ENCODE measurements around the gene FAAH. TPM values are rescaled to one million over a fixed set of nuclear protein-coding genes. Genes with fewer than 3 reads are reported as not detected.
A peak's percentile ranks its signal among the peaks of the same experiment; 100 is the strongest.

The FAAH gene
- total RNA-seq, 2 donors from 2014 or later, result 2.2 to 2.4 TPM

GRCh38 chr1:46444466-46444865 lies 50.3 kb downstream of the FAAH start:
- intact Hi-C loops (cut with DNase I), result no loop called here
- DNase-seq (ENCODE audit: low spot score), result no peak

- intact Hi-C loops (cut with DNase I), result loop anchor here in 1 of 2 donors (5.0 kb wide), 1 partner anchor 86 kb away; no protein-coding TSS in a partner anchor
- DNase-seq (ENCODE audit: low spot score), result no peak
These were observed 51.7 kb downstream of the FAAH start for GRCh38 chr1:46445773-46446256.

- peak; percentile 94 for DNase-seq (ENCODE audit: low spot score)
- intact Hi-C loops (cut with DNase I), result loop anchor here in 1 of 2 donors (5.0 kb wide), 1 partner anchor 85 kb away; no protein-coding TSS in a partner anchor
These were observed 52.8 kb downstream of the FAAH start for GRCh38 chr1:46446646-46447498.

- intact Hi-C loops (cut with DNase I), result loop anchor here (1.0 to 5.0 kb wide), 2 partner anchors 80 to 85 kb away; no protein-coding TSS in a partner anchor
- DNase-seq (ENCODE audit: low spot score), result no peak
These were observed 53.5 kb downstream of the FAAH start for GRCh38 chr1:46447499-46448108.

DNA sequence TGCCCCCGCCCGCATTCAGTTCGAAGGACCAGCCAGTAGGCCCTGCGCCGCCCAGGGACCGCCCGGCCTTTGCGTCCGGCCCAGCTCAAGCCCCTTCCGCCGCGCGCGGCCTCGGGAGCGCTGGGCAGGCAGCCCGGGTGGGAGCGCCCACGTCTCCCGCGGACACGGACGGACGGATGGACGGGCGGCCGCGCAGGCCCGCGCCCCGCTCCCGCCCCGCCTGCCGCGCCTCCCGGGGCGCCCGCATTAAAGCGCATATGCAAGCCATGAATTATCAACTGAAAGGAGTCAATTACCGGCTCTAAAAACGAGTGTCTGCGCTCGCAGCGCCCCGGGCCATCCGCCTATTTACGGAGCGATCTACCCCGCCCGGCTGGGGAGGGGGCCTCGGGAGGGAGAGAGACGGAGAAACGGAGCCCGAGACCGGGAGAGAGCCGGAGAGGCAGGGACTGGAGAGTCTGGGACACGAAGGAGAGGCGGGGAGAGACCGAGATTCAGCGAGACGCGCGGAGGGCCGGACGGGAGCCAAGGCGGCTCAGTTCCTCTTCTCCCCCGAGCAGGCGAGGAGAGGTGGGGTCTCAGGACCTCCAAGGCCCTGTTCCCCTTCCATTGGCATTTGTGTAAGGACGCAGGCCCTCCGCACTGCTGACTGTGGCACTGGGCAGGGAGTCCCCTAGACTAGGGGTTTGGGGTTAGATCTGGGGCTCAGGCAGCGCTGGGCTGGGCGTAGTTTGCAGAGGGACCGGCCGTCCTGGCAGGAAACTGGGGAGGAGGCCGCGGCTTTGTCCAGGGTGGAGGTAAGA lies 54.2 kb downstream of the FAAH start:
- intact Hi-C loops (cut with DNase I), result loop anchor here (1.0 to 5.0 kb wide), 2 partner anchors 79 to 84 kb away; no protein-coding TSS in a partner anchor
- DNase-seq (ENCODE audit: low spot score), result no peak

DNA sequence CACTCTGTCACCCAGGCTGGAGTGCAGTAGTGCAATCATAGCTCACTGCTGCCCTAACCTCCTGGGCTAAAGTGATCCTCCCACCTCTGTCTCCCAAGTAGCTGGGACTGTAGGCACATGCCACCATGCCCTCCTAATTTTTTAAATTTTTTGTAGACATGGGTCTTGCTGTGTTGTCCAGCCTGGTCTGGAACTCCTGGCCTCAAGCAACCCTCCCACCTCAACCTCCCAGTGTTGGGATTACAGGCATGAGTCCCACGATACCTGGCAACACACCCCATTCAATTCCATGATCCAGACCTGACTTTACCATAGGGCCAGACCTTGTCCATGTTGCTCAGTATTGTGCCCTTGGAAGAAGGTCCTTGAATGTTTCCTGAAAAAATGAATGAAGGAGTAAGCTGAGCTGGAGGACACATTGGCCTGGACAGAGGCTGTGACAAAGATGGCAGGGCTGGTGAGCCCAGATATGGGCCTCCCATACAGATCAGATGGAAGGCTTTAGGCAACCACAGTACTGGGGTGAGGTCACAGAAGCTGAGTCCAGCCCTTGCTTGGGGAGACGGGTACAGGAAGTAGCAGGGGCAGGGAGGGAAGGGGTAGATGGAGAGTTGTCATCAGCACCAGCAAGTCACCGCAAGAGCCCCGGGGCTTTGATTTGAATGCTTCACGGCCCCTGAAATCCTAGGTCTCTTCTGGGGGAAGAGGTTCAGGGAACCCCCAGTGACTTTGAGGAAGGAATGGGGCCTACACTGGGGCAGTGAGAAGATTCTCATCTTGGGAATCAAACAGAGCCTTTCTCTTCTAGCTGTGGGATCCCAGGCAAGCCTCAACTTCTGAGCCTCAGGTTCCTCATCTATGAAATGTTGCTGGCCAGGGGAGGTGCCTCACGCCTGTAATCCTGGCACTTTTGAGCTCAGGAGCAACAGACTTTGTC lies 55.4 kb downstream of the FAAH start:
- intact Hi-C loops (cut with DNase I), result loop anchor here in 1 of 2 donors (5.0 kb wide), 1 partner anchor 83 kb away; no protein-coding TSS in a partner anchor
- DNase-seq (ENCODE audit: low spot score), result no peak

DNA sequence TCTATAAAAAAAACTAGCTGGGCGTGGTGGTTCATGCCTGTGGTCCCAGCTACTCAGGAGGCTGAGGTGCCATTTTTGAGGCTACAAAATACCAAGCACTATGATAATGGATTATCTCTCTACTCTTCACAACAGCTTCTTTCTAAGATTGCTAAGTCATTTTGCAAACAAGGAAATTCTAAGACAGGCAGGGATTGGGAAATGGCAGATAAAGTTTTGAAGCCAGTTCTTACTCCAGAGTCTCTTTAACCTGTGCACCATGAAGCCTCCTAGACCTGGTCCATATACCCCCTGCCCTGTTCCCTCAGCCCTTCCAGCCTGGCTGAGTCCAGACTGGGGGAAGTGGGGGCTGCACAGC lies 56.0 kb downstream of the FAAH start:
- intact Hi-C loops (cut with DNase I), result no loop called here
- DNase-seq (ENCODE audit: low spot score), result no peak

DNA sequence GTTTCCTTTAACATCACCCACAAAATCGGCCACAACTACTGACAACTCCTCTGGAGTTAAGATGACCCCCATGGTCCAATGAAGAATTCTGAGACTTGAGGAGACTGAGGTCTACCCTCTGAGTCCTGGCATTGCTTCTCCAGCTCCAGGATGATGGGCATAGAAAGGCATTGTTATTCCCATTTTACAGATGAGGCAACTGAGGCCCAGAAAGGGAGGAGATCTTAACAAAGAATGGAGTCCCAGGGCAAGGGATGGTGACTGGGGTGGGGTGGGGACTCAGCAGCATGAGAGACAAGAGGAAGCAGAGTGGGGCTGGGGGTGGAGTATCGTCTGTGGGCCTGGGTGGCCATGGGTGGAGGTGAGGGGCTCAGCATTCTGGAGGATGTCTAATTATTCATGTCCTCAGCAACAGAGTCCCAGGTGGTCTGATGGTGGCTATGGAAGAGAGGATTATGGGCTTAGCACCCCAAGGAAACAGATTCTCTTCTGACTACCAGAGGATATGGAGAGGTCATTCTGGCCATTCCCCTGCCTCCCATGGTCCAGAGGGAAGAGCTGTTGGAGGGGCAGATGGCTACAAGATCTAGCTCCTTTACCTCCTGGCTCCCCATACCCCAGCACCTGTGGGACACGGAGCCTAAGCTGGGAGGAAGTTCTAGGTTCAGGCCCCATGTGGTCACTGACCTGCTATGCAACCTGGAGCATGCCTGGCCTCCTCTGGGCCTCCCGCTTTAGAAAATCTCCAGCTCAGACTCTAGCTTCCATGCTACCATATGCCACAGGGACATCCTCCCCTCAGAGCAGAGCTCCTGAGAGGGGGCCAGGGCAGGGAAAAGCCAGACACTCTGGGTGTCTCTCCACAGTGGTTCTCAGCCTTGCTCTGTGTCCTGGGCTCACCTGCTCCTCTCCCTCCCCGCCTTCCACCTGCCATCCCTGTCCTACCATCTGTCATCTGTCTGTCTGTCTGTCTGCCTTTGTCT lies 58.1 kb downstream of the FAAH start:
- intact Hi-C loops (cut with DNase I), result no loop called here
- DNase-seq (ENCODE audit: low spot score), result no peak

- intact Hi-C loops (cut with DNase I), result no loop called here
- DNase-seq (ENCODE audit: low spot score), result no peak
These were observed 58.8 kb downstream of the FAAH start for GRCh38 chr1:46452931-46453325.

DNA sequence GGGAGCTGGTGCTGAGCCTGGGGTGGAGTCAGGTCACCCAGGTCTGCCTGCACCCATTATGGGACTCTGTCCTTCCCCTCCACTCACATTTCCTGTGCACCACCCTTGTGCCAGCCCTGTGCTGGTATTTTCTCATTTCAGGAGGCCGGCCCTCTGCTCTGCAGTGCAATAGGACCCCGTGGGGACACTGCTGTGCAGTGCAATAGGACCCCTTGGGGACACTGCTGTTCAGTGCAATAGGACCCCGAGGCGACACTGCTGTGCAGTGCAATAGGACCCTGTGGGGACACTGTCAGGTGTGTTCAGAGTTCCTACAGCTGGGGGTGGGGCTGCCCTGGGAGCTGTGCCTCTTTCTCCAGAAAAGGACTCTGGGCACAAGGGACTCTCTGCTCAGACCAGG lies 59.3 kb downstream of the FAAH start:
- no peak for DNase-seq (ENCODE audit: low spot score)
- intact Hi-C loops (cut with DNase I), result no loop called here

GRCh38 chr1:46455951-46456350 lies 61.8 kb downstream of the FAAH start:
- no peak for DNase-seq (ENCODE audit: low spot score)
- intact Hi-C loops (cut with DNase I), result no loop called here

DNA sequence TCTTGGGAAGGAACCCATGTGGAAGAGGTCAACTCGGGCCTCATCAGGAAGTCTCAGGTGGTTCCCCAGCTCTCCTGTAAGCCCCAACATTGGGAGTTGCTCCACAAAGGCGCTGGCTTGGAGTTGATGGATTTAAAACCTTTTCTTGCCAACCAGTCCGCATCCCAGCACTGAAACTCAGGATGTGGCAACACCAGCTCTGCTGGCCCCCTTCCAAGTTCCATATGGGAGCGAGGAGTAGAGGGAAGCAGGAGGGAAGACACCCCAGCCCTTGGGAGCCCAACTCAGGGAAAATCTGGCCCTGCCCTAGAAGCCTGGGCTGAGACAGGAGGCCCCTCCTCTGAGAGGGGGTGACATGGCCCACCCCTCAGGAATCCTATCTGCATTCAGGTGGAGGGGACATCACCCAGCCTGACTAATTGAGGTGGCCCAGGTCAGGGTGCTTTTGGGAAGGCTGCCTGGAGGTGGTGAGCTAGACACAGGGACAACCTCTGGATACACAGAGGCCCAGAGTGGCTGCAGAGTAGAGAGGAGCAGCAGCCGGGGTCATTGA lies 62.4 kb downstream of the FAAH start:
- intact Hi-C loops (cut with DNase I), result no loop called here
- DNase-seq (ENCODE audit: low spot score), result no peak

- intact Hi-C loops (cut with DNase I), result no loop called here
- DNase-seq (ENCODE audit: low spot score), result no peak
These were observed 63.1 kb downstream of the FAAH start for GRCh38 chr1:46457178-46457577.

- intact Hi-C loops (cut with DNase I), result no loop called here
- DNase-seq (ENCODE audit: low spot score), result no peak
These were observed 64.1 kb downstream of the FAAH start for GRCh38 chr1:46458190-46458589.

DNA sequence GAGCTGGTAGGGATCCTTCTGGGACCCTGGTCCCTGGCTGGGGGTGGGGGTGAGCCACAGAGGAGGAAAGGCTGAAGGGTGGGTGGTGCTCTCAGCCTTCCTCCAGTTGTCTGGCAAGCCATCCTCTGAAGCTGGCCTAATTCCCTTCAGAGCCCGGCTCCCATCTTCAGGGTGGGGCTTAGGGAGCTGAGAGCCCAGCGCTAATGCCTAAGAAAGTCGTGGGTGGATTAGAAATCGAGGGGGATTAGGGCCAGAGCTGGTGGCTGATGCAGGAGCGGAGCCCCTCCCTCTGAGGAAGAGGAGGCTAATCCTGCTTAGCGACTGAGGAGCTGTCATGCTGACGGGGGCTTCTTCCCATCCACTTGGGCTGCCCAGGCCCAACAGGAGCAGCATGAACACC lies 64.7 kb downstream of the FAAH start:
- DNase-seq (ENCODE audit: low spot score), result no peak
- intact Hi-C loops (cut with DNase I), result no loop called here

- DNase-seq (ENCODE audit: low spot score), result no peak
These were observed 65.2 kb downstream of the FAAH start for GRCh38 chr1:46459315-46459714.

More at GRCh38 chr1:46459315-46459714, 65.2 kb downstream of the FAAH start:
- intact Hi-C loops (cut with DNase I), result no loop called here
